ENCODE data around the gene MRRF.

DNA sequence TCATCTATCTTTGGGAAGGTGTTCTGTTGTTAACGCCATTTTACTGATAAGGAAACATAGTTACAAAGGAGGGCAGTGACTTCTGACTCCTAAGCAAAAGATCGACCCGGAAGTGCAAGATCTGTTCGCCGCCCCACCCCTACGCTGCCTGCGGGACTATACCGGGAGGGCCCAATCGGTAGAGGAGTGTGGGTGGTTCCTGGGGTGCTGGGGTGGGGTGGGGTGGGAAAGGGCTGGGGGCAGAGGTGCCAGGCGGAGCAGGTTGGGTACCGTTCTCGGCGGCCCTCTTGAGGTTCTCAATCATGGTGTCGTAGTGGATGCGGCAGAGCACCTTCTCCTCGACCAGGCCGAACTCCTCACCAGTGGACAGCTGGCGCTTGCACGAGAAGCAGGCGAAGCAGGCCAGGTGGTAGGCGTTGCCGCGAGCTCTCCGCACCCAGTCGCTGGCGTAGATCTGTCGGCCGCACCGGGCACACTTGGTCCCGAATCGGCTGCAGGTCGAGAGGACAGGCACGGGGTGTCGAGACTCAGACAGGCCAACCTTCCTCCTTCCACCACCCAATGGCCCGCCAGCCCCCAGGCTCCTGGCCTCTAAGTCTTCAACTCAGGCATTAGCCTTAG is 47.8 kb upstream of the MRRF start:
- TF ChIP-seq, protein P1, sequence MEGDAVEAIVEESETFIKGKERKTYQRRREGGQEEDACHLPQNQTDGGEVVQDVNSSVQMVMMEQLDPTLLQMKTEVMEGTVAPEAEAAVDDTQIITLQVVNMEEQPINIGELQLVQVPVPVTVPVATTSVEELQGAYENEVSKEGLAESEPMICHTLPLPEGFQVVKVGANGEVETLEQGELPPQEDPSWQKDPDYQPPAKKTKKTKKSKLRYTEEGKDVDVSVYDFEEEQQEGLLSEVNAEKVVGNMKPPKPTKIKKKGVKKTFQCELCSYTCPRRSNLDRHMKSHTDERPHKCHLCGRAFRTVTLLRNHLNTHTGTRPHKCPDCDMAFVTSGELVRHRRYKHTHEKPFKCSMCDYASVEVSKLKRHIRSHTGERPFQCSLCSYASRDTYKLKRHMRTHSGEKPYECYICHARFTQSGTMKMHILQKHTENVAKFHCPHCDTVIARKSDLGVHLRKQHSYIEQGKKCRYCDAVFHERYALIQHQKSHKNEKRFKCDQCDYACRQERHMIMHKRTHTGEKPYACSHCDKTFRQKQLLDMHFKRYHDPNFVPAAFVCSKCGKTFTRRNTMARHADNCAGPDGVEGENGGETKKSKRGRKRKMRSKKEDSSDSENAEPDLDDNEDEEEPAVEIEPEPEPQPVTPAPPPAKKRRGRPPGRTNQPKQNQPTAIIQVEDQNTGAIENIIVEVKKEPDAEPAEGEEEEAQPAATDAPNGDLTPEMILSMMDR (conservative IDR thresholded peaks at IDR 0.05; ENCODE audit: low read length): no peak
- no peak for TF ChIP-seq EZH2phosphoT487 (IDR thresholded peaks at IDR 0.05; ENCODE audit: borderline replicate concordance)
